Thyroid gland (tissue), 4 donors: ENCODE results near the gene ZDHHC11B. TPM values are rescaled to one million over a fixed set of nuclear protein-coding genes. Genes with fewer than 3 reads are reported as not detected.

ENCODE experiments used
- DNase-seq, 2 donors: peaks; one replicate each; pipeline ENCODE4 v3.0.0-alpha.2; 2019
- H3K27ac ChIP-seq, 3 donors: fragments of 200-600 bp; sonication (generic); 1 replicate in 2 of 3; 2 replicates in 1 of 3; pipeline ENCODE4 v1.5.1; 2016 to 2019; ENCODE audit warnings: mild to moderate bottlenecking in 1 of 3, moderate library complexity in 1 of 3
- H3K27me3 ChIP-seq: fragments of 200-600 bp; sonication (generic); one replicate; pipeline ENCODE4 v1.5.1; 2019
- H3K36me3 ChIP-seq, 2 donors: fragments of 200-600 bp; sonication (generic); one replicate each; pipeline ENCODE4 v1.5.1; 2016 to 2019
- H3K4me1 ChIP-seq, 2 donors: fragments of 200-600 bp; sonication (generic); one replicate each; pipeline ENCODE4 v1.5.1; 2017 to 2019
- H3K4me3 ChIP-seq, 3 donors: fragments of 200-600 bp; sonication (generic); replicated peaks in 1 of 3; 1 replicate in 2 of 3; 2 replicates in 1 of 3; pipeline ENCODE4 v1.5.1; 2016; ENCODE audit warnings: mild to moderate bottlenecking in 1 of 3
- H3K9me3 ChIP-seq: fragments of 200-600 bp; sonication (generic); one replicate; pipeline ENCODE4 v1.5.1; 2017
- POLR2A ChIP-seq, 2 donors: fragments of 450-650 bp; IDR thresholded peaks; one replicate each; pipeline ENCODE4 v1.6.1; 2017; ENCODE audit warnings: antibody characterized with exemption in 2 of 2, mild to moderate bottlenecking in 2 of 2, moderate library complexity in 1 of 2
- WGBS, 2 donors: methylation state at CpG; one replicate each; pipeline ENCODE4 v1.1.5; 2017; 5-methylcytosine and 5-hydroxymethylcytosine counted together
- intact Hi-C: fragments of 100-400 bp; cut with DNase I; formaldehyde crosslinking; loops from one replicate; pipeline ENCODE4 v1.15.1; 2023
- total RNA-seq, 4 donors: library from RNA; depleted of rRNA; stranded (reverse); fragments of >200 nt; gene quantifications; one replicate each; pipeline ENCODE4 v1.2.3, GENCODE V29; 2016
- TF ChIP-seq, protein P1 (sequence below), 6 experiments: fragments of 200-600 bp in 3 of 6; fragments of 450-650 bp in 3 of 6; sonication (generic) in 3 of 6; IDR thresholded peaks; one replicate each; pipeline ENCODE4 v1.5.1; 2016 to 2019; ENCODE audit warnings: antibody characterized with exemption in 6 of 6, mild to moderate bottlenecking in 2 of 6, inconsistent platforms in 1 of 6, moderate library complexity in 1 of 6

The ZDHHC11B gene
- total RNA-seq, 4 donors from 2014 or later: 1.6 to 6.8 (median 2.9) TPM

DNA sequence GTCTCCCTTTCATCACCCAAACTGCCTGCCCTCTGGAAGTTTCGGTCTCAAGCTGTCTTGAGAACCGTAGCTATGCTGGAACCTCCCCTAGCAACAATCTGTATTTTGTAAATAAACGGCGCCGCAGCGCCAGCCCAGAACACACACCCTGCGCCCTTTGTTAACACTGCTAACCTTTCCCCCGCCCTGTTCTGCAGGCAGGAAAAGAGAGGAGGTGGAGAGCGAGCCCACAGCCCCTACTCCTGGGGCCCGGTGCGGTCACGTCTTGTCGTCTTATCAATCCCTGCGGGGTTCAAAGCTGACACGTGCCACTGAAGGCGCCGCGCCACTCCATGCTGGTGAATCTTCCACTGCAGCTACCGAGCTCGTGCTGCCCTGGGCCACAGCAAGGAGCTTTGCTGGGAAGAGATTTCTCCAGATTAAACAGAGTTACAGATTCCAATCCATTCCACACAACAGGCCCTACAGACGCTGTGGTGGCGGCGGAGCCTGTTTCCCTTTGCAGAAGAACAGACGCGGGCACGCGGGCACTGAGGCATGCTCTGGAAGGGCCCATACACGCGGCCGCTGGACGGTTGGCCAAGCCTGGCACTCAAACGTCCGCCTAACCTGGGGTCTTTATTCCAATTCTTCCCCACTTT is 25.3 kb downstream of the ZDHHC11B start:
- Histone ChIP-seq H3K4me1 (peaks cover 18 to 30% of the 10 kb centered on the region in 2 donors), H3K4me3 (peak overlapping the region in 1 of 3 donors; percentile 12)
- intact Hi-C loops: no loop called here

DNA sequence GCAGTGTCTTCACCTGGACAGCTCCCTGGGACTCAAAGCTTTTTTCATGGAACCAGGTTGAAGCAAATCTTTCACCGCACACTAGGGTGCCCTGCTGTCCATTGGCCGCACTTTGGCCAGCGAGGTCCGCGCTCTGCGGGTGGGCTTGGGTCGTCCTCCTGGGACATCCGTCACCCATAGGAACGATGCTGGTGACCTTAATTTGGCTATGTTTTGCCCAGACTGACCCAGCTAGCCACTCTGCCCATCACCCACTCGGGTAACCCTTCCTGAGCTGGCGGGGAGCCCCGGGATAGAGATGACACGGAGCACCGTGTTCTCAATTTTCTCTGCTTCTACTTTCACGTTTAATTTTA is 25.9 kb downstream of the ZDHHC11B start:
- no peak for DNase-seq
- intact Hi-C loops: no loop called here
- TF ChIP-seq, protein P1, sequence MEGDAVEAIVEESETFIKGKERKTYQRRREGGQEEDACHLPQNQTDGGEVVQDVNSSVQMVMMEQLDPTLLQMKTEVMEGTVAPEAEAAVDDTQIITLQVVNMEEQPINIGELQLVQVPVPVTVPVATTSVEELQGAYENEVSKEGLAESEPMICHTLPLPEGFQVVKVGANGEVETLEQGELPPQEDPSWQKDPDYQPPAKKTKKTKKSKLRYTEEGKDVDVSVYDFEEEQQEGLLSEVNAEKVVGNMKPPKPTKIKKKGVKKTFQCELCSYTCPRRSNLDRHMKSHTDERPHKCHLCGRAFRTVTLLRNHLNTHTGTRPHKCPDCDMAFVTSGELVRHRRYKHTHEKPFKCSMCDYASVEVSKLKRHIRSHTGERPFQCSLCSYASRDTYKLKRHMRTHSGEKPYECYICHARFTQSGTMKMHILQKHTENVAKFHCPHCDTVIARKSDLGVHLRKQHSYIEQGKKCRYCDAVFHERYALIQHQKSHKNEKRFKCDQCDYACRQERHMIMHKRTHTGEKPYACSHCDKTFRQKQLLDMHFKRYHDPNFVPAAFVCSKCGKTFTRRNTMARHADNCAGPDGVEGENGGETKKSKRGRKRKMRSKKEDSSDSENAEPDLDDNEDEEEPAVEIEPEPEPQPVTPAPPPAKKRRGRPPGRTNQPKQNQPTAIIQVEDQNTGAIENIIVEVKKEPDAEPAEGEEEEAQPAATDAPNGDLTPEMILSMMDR (IDR thresholded peaks at IDR 0.05): no peak
- TF ChIP-seq POLR2A (IDR thresholded peaks at IDR 0.05): no peak
- H3K36me3 ChIP-seq: no peaks in the 10 kb centered on the region
- 79 to 82% methylated on average over 15 of the region's 15 CpGs for WGBS, 2 donors
- no peaks in the 10 kb centered on the region for H3K9me3 ChIP-seq
- no peaks in the 10 kb centered on the region for H3K27me3 ChIP-seq
- H3K4me3 ChIP-seq: no peak overlapping the region
- peaks cover 18 to 30% of the 10 kb centered on the region in 2 donors for H3K4me1 ChIP-seq
- H3K27ac ChIP-seq: no peak overlapping the region

More for the DNA sequence above, 25.3 kb downstream of the ZDHHC11B start:
- Histone ChIP-seq H3K36me3 (no peaks in the 10 kb centered on the region), H3K27ac (no peak overlapping the region), H3K9me3 (no peaks in the 10 kb centered on the region), H3K27me3 (no peaks in the 10 kb centered on the region)
- WGBS, 2 donors: 61 to 64% methylated on average over 30 to 33 of the region's 33 CpGs
- no peak for DNase-seq
- TF ChIP-seq, protein P1 (IDR thresholded peaks at IDR 0.05): no peak
- no peak for TF ChIP-seq POLR2A (IDR thresholded peaks at IDR 0.05)

DNA sequence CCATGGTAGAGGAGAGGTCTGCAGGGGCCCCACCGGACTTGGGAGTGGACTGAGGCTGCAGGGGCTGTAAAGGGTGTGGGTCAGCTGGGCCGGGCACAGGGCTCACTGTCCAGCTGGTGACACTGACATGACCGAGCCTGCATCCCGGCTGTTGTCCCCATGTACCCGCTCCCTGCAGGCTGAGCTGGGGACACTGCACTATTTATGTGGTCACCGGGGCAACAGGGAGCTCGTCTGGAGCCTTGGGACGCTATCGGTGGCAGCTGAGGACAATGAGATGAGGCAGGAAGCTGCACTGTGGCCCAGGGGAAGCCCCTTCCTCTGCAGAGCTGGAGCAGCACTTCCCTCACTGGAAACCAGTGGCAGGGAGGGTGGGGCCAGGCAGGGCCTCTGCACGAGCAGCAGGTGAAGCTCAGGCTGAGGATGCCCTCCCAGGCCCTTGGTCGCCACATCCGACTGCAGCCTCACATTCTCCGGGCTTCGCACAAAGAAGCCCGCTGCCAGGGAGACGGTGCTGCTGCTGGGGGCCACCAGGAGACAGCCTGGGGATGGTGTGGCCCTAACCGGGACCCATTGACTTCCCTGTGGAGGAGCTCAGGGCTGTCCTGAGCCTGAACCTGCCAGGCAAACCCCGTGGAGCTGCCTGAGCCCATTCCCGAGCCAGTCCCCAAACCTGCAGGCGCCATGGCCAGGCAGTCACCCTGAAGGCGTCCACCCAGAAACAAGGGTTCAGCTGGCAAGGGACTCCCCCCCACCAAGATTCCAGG is 26.4 kb downstream of the ZDHHC11B start:
- intact Hi-C loops: no loop called here
- TF ChIP-seq POLR2A (IDR thresholded peaks at IDR 0.05): no peak

DNA sequence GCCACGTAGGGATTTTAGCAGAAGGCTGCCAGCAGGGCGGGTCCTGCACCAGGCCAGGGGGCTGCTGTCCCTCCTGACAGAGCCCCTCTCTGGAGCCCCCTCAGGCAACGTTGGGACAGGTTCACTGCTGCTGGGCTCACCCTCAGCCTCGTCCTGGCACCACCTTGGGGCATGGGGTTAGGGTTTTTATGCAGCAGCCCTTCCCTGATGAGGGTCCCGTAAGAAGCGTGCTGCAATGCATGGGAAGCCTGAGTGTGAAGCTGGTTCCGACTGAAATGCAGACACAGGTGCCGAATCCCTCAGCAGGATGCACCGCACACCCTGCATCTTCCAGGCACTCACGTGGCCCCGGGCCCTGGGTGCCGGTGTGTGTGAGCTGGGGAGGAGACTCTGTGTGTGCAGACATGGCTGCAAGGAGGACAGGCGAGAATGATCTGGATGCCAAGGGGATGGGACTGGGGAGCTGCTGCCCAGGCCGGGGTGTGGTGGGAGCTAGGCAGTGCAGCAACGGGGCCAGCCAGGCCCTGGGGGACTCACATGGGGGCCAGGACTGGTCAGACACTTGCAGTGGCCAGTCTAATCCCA is 27.1 kb downstream of the ZDHHC11B start:
- TF ChIP-seq, protein P1 (IDR thresholded peaks at IDR 0.05): no peak
- no peak for TF ChIP-seq POLR2A (IDR thresholded peaks at IDR 0.05)
- intact Hi-C loops: no loop called here
- no peaks in the 10 kb centered on the region for H3K27me3 ChIP-seq
- no peak for DNase-seq
- H3K27ac ChIP-seq: no peak overlapping the region
- H3K4me1 ChIP-seq: peaks cover 18 to 30% of the 10 kb centered on the region in 2 donors
- 87 to 91% methylated on average over 9 to 13 of the region's 15 CpGs for WGBS, 2 donors
- H3K9me3 ChIP-seq: no peaks in the 10 kb centered on the region
- H3K4me3 ChIP-seq: no peak overlapping the region
- H3K36me3 ChIP-seq: no peaks in the 10 kb centered on the region

More for the DNA sequence above, 26.4 kb downstream of the ZDHHC11B start:
- no peak for DNase-seq
- no peak overlapping the region for H3K27ac ChIP-seq
- no peaks in the 10 kb centered on the region for H3K27me3 ChIP-seq
- WGBS, 2 donors: 70 to 73% methylated on average over 11 to 20 of the region's 21 CpGs
- no peaks in the 10 kb centered on the region for H3K36me3 ChIP-seq
- H3K4me3 ChIP-seq: no peak overlapping the region
- H3K9me3 ChIP-seq: no peaks in the 10 kb centered on the region
- H3K4me1 ChIP-seq: peaks cover 18 to 30% of the 10 kb centered on the region in 2 donors

DNA sequence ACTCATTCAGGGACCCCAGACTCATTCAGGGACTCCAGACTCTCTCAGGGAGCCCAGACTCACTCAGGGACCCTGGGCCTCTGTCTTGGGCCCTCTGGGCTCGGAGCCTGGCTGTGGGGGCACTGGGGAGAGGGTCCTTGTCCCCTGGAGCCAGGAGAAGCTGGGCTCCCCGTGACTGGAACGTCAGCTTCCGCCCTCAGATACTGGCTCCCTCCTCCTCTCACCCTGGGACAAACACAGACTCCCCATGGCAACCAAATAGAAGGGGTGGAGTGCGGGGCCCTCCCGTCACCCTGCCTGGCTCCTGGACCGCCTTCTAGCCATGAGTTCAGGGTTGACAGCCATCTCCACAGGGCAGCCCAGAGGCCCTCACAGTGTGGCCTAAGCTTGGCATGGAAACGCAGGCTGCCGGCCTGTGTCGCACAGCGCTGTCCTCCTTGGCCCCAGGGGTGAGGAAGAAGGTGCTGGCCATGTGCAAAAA is 27.6 kb downstream of the ZDHHC11B start:
- WGBS, 2 donors: 78 to 80% methylated on average over 1 to 4 of the region's 11 CpGs
- no peak overlapping the region for H3K27ac ChIP-seq
- intact Hi-C loops: no loop called here
- no peak for DNase-seq
- H3K4me1 ChIP-seq: peaks cover 18 to 30% of the 10 kb centered on the region in 2 donors
- H3K36me3 ChIP-seq: no peaks in the 10 kb centered on the region
- H3K27me3 ChIP-seq: no peaks in the 10 kb centered on the region
- H3K9me3 ChIP-seq: no peaks in the 10 kb centered on the region
- TF ChIP-seq POLR2A (IDR thresholded peaks at IDR 0.05): no peak
- TF ChIP-seq, protein P1 (IDR thresholded peaks at IDR 0.05): no peak
- H3K4me3 ChIP-seq: no peak overlapping the region
